ENCODE results near the gene RBMS3. TPM values are rescaled to one million over a fixed set of nuclear protein-coding genes. Genes with fewer than 3 reads are reported as not detected.

RBMS3 gene
- total RNA-seq, 5 donors from 2014 or later (not counting 1 experiment from before 2014, with no cell fraction given), result 0.62 to 2.9 (median 1.4) TPM

DNA sequence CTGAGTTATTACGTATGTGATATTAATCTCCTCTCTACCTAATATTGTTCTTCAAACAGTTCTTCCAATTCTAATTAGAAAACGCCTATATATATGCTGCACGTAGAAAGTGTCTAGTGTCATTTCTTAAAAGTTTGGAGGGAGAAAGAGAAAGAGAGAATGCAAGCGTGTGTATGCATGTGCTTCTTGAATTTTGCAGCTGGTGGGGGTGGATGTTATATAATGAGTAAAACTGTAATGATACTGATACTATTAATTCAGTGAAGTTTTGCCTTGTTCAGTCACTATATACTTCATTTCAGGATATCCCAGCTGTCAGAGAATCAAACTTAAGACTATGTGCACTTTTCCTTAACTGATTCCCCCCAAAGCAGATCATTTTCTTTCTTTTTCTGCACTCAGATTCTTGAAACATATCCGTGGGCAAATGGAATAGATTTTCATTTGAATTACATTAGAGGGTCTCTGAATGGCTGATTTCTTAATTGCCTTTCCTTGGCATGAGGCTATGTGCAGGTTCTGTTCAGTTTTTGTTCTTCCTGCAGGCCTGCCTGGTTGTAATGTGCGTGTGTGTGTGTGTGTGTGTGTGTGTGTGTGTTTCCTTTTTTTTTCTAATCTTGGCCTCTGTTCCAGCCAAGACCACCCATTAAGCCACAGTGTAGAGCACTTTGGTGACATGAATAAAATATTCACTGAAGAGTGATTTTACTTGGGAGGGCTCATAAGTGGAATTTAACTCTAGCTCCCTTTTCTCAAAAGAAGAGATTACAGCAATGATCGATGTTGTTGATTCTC, 617.5 kb downstream of the RBMS3 start:
- H3K9me3 Mint-ChIP-seq, result no peaks in the 10 kb centered on the region
- ATAC-seq (replicated peaks in 1 of 4) (no peak), DNase-seq (no peak)
- ChIA-PET CTCF (no interaction called here), POLR2A (no interaction called here)
- no peak overlapping the region for H3K27ac Mint-ChIP-seq
- Histone ChIP-seq H3K4me1 (ENCODE audit: control insufficient read depth in 1 of 2, extremely low read depth in 1 of 2, insufficient read depth in 2 of 2, low read length in 2 of 2) (no peaks in the 10 kb centered on the region), H3K9me3 (no peaks in the 10 kb centered on the region), H3K27me3 (replicated peaks in 1 of 2; ENCODE audit: control insufficient read depth in 2 of 2, extremely low read depth in 1 of 2, insufficient read depth in 2 of 2, low read length in 1 of 2) (no peaks in the 10 kb centered on the region), H3K27ac (ENCODE audit: low read length) (no peak overlapping the region), H3K4me3 (ENCODE audit: control insufficient read depth in 1 of 2, extremely low read depth in 1 of 2, low read length in 1 of 2) (no peak overlapping the region), H3K36me3 (ENCODE audit: control insufficient read depth in 2 of 2, extremely low read depth in 1 of 2, insufficient read depth in 1 of 2, low read length in 1 of 2) (no peaks in the 10 kb centered on the region)
- no peak overlapping the region for H3K4me3 Mint-ChIP-seq
- no peaks in the 10 kb centered on the region for H3K36me3 Mint-ChIP-seq
- H3K27me3 Mint-ChIP-seq, result peaks cover 0 to 8% of the 10 kb centered on the region in 2 donors
- no peaks in the 10 kb centered on the region for H3K4me1 Mint-ChIP-seq
- WGBS (ENCODE audit: insufficient coverage), result 94% methylated on average over 3 of the region's 7 CpGs

DNA sequence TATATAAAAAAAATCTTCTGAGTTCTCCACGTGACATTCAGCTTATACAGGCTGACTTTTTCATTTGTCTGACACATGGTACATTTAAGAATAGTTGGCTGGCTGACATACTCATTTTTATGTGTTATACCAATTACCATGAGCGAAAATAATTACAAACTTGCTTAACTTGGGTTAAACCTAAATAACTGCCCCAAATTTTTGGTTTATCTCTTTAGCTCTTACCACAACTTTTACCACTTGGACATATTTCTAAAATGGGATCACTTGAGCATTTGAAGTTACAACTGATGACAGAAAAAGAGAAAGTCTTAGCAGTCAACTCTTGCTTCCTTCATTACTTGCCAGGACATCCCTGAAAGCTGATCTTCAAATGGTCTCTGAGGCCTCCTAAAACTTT, 618.1 kb downstream of the RBMS3 start:
- POLR2A ChIA-PET, result no interaction called here
- no peaks in the 10 kb centered on the region for H3K36me3 Mint-ChIP-seq
- H3K4me3 Mint-ChIP-seq, result no peak overlapping the region
- no peaks in the 10 kb centered on the region for H3K27me3 ChIP-seq (replicated peaks in 1 of 2; ENCODE audit: control insufficient read depth in 2 of 2, extremely low read depth in 1 of 2, insufficient read depth in 2 of 2, low read length in 1 of 2)
- DNase-seq, result no peak
- peaks cover 0 to 5% of the 10 kb centered on the region in 2 donors for H3K27me3 Mint-ChIP-seq
- no peaks in the 10 kb centered on the region for H3K9me3 ChIP-seq
- CTCF ChIA-PET, result no interaction called here
- no peak overlapping the region for H3K27ac ChIP-seq (ENCODE audit: low read length)
- no peaks in the 10 kb centered on the region for H3K9me3 Mint-ChIP-seq
- H3K4me1 ChIP-seq (ENCODE audit: control insufficient read depth in 1 of 2, extremely low read depth in 1 of 2, insufficient read depth in 2 of 2, low read length in 2 of 2), result no peaks in the 10 kb centered on the region
- H3K4me3 ChIP-seq (ENCODE audit: control insufficient read depth in 1 of 2, extremely low read depth in 1 of 2, low read length in 1 of 2), result no peak overlapping the region
- no CpG with 5 or more reads among the region's 2 CpGs for WGBS (ENCODE audit: insufficient coverage)
- H3K4me1 Mint-ChIP-seq, result no peaks in the 10 kb centered on the region
- H3K27ac Mint-ChIP-seq, result no peak overlapping the region
- ATAC-seq (replicated peaks in 1 of 4), result no peak
- H3K36me3 ChIP-seq (ENCODE audit: control insufficient read depth in 2 of 2, extremely low read depth in 1 of 2, insufficient read depth in 1 of 2, low read length in 1 of 2), result no peaks in the 10 kb centered on the region

DNA sequence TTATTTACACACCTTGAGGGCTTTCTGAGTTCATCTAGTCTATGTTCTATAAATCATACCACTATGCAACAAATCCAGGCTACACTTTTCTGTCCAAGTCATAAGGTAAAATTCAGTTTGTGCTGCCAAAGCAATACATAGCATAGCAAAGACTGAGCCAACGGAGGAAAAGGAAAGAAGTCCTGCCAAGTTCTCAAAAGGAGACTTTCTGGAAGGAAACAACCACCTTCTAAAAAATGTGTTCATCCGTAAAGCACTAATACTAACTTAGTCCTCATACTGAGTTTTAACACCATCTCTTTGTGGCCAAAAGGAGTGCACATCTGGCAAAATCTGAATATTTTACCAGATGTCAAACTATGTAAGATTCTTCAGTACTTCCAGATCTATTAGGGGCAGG, 620.2 kb downstream of the RBMS3 start:
- H3K4me1 Mint-ChIP-seq, result no peaks in the 10 kb centered on the region
- Histone ChIP-seq H3K4me1 (ENCODE audit: control insufficient read depth in 1 of 2, extremely low read depth in 1 of 2, insufficient read depth in 2 of 2, low read length in 2 of 2) (no peaks in the 10 kb centered on the region), H3K27me3 (replicated peaks in 1 of 2; ENCODE audit: control insufficient read depth in 2 of 2, extremely low read depth in 1 of 2, insufficient read depth in 2 of 2, low read length in 1 of 2) (no peaks in the 10 kb centered on the region), H3K36me3 (ENCODE audit: control insufficient read depth in 2 of 2, extremely low read depth in 1 of 2, insufficient read depth in 1 of 2, low read length in 1 of 2) (no peaks in the 10 kb centered on the region), H3K4me3 (ENCODE audit: control insufficient read depth in 1 of 2, extremely low read depth in 1 of 2, low read length in 1 of 2) (no peak overlapping the region), H3K27ac (ENCODE audit: low read length) (no peak overlapping the region), H3K9me3 (no peaks in the 10 kb centered on the region)
- no peak for ATAC-seq (replicated peaks in 1 of 4)
- 71% methylated on average over 1 of the region's 2 CpGs for WGBS (ENCODE audit: insufficient coverage)
- no peak for DNase-seq
- no peaks in the 10 kb centered on the region for H3K36me3 Mint-ChIP-seq
- peaks cover 0 to 5% of the 10 kb centered on the region in 2 donors for H3K27me3 Mint-ChIP-seq
- ChIA-PET POLR2A (no interaction called here), CTCF (no interaction called here)
- no peak overlapping the region for H3K27ac Mint-ChIP-seq
- no peak overlapping the region for H3K4me3 Mint-ChIP-seq
- H3K9me3 Mint-ChIP-seq, result no peaks in the 10 kb centered on the region

DNA sequence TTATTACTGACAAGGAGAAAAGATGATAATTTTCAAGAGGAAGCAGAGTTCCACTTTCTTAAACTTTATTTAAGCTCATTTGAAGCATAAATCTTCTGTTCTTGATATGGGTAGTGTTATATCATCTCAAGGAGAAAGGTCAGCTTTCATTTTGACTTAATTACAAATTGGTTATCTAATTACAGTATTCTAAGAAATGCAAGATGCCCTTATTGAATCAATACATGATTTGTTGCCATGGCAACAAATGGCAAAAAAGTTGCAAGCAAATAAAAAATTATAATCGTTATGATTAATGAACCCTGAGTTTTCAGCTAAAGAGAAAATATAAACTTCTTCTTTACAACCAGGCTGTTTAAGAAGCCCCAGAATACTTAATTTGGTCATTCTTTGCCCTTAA, 622.7 kb downstream of the RBMS3 start:
- ATAC-seq (replicated peaks in 1 of 4), result no peak
- CTCF ChIA-PET, result no interaction called here
- no peak overlapping the region for H3K4me3 Mint-ChIP-seq

DNA sequence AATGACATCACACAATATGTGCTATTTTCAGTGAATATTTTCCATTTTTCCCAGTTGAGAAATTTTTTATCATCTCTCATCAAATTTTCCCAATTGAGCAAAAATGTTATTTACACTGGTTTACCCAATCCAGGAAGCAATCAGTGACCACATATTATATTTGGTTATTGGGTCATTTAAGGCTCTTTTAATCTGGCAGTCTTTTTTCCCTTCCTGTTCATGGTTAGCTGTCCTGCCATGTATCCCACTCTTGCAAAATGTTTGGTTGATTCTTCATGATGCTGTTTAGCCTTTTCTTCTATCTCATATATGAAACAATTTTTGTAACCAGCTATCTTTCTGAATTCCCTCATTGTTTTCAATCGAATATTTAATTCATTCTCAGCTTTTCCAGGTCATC, 626.0 kb downstream of the RBMS3 start:
- CTCF ChIA-PET, result no interaction called here
- no peaks in the 10 kb centered on the region for H3K27me3 ChIP-seq (replicated peaks in 1 of 2; ENCODE audit: control insufficient read depth in 2 of 2, extremely low read depth in 1 of 2, insufficient read depth in 2 of 2, low read length in 1 of 2)
- Mint-ChIP-seq H3K9me3 (no peaks in the 10 kb centered on the region), H3K27ac (no peak overlapping the region), H3K4me1 (no peaks in the 10 kb centered on the region), H3K4me3 (no peak overlapping the region), H3K27me3 (peaks cover 1 to 2% of the 10 kb centered on the region in 2 donors), H3K36me3 (no peaks in the 10 kb centered on the region)
- no peaks in the 10 kb centered on the region for H3K36me3 ChIP-seq (ENCODE audit: control insufficient read depth in 2 of 2, extremely low read depth in 1 of 2, insufficient read depth in 1 of 2, low read length in 1 of 2)
- no peak overlapping the region for H3K27ac ChIP-seq (ENCODE audit: low read length)
- DNase-seq (no peak), ATAC-seq (replicated peaks in 1 of 4) (no peak)
- no peaks in the 10 kb centered on the region for H3K9me3 ChIP-seq
- H3K4me1 ChIP-seq (ENCODE audit: control insufficient read depth in 1 of 2, extremely low read depth in 1 of 2, insufficient read depth in 2 of 2, low read length in 2 of 2), result no peaks in the 10 kb centered on the region
- POLR2A ChIA-PET, result no interaction called here
- WGBS (ENCODE audit: insufficient coverage), result no CpG with 5 or more reads among the region's 1 CpG
- H3K4me3 ChIP-seq (ENCODE audit: control insufficient read depth in 1 of 2, extremely low read depth in 1 of 2, low read length in 1 of 2), result no peak overlapping the region

More for the DNA sequence above, 622.7 kb downstream of the RBMS3 start:
- Histone ChIP-seq H3K36me3 (ENCODE audit: control insufficient read depth in 2 of 2, extremely low read depth in 1 of 2, insufficient read depth in 1 of 2, low read length in 1 of 2) (no peaks in the 10 kb centered on the region), H3K4me1 (ENCODE audit: control insufficient read depth in 1 of 2, extremely low read depth in 1 of 2, insufficient read depth in 2 of 2, low read length in 2 of 2) (no peaks in the 10 kb centered on the region), H3K4me3 (ENCODE audit: control insufficient read depth in 1 of 2, extremely low read depth in 1 of 2, low read length in 1 of 2) (no peak overlapping the region), H3K27me3 (replicated peaks in 1 of 2; ENCODE audit: control insufficient read depth in 2 of 2, extremely low read depth in 1 of 2, insufficient read depth in 2 of 2, low read length in 1 of 2) (no peaks in the 10 kb centered on the region), H3K27ac (ENCODE audit: low read length) (no peak overlapping the region), H3K9me3 (no peaks in the 10 kb centered on the region)
- Mint-ChIP-seq H3K4me1 (no peaks in the 10 kb centered on the region), H3K27ac (no peak overlapping the region), H3K36me3 (no peaks in the 10 kb centered on the region), H3K9me3 (no peaks in the 10 kb centered on the region), H3K27me3 (peaks cover 0 to 5% of the 10 kb centered on the region in 2 donors)
- DNase-seq, result no peak
- POLR2A ChIA-PET, result no interaction called here
- no CpG with 5 or more reads among the region's 1 CpG for WGBS (ENCODE audit: insufficient coverage)

DNA sequence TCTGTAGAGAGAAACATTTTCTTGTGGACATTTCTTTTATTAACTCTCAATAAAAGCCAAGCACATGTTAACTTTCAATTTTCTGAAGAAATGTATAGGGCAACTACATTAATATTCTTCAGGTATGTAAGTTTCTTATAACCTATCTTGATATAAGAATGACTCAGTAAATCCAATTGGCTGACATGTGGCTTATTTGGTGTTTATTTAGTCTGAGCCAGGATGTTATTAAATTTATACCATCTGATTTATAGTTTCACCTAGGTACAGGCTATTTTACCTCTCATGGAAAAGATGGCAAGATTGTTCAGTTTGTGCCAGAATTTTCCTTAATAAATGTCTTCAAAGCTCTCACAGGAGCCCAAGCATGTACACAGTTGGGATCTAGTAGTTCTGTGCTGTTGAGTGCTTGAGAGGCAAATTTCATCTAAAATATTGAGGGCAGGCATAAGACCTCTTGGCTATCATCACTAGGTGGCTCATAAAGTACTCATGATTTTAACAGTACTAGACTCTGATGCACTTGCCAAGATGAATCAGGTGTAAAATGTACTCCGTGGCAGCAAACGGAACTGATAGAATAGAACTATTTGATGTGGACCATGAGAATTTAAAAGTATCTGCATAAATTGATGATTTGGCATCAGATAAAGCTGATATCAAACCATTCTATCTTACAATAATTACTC, 631.9 kb downstream of the RBMS3 start:
- Histone ChIP-seq H3K4me1 (ENCODE audit: control insufficient read depth in 1 of 2, extremely low read depth in 1 of 2, insufficient read depth in 2 of 2, low read length in 2 of 2) (no peaks in the 10 kb centered on the region), H3K4me3 (ENCODE audit: control insufficient read depth in 1 of 2, extremely low read depth in 1 of 2, low read length in 1 of 2) (no peak overlapping the region), H3K27me3 (replicated peaks in 1 of 2; ENCODE audit: control insufficient read depth in 2 of 2, extremely low read depth in 1 of 2, insufficient read depth in 2 of 2, low read length in 1 of 2) (no peaks in the 10 kb centered on the region), H3K27ac (ENCODE audit: low read length) (no peak overlapping the region), H3K9me3 (no peaks in the 10 kb centered on the region), H3K36me3 (ENCODE audit: control insufficient read depth in 2 of 2, extremely low read depth in 1 of 2, insufficient read depth in 1 of 2, low read length in 1 of 2) (no peaks in the 10 kb centered on the region)
- WGBS (ENCODE audit: insufficient coverage), result no CpG with 5 or more reads among the region's 2 CpGs
- Mint-ChIP-seq H3K4me1 (no peaks in the 10 kb centered on the region), H3K27ac (no peak overlapping the region), H3K9me3 (no peaks in the 10 kb centered on the region), H3K4me3 (no peak overlapping the region), H3K27me3 (peaks cover 1 to 4% of the 10 kb centered on the region in 2 donors), H3K36me3 (no peaks in the 10 kb centered on the region)
- ChIA-PET CTCF (no interaction called here), POLR2A (no interaction called here)
- ATAC-seq (replicated peaks in 1 of 4), result no peak
- DNase-seq, result no peak

Measured in T-cell (primary cell).